ENCODE data around the gene DENND2A.
"Not testable (repeated sequence)": the region's sequence is repeated elsewhere in the genome, so short reads cannot be mapped to it uniquely, and the experiment has no call there.

The DENND2A gene

GRCh38 chr7:140674356-140674800 lies 33.8 kb upstream of the DENND2A start:
- DNase-seq (ENCODE audit: low spot score): no peak
- no peak for FAIRE-seq

GRCh38 chr7:140673774-140674155 lies 33.2 kb upstream of the DENND2A start:
- FAIRE-seq: no peak

DNA sequence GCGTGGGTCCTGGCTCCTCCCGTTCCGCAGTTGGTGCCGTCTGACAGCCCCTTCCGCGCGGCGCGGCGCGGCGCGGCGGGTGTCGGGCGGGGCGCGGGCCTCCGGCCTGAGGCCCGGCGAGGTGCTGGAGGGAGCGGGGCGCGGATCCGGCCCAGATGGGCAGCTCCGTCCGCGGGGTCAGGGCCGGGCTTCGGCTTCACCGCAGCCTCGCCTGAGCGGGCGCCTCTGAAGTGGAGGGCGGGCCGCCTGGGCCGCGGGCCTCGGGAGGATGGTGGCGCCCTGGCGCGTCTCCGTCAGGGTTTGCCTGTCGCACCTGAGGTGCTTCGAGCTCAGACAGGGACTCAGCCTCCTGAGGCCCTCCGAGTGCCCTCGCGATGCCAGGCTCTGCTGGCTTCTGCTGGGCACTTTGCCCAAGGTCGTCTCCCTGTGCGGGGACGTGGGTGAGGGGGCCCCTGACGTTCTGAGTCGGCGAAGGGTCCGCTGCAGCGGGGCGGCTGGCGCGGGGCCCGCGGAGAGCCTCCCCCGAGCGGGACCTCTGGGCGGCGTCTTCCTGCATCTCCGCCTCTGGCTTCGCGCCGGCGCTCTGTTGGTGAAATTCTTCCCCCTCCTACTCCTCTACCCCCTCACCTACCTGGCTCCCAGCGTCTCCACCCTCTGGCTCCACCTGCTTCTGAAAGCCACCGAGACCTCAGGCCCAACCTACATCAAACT lies 32.6 kb upstream of the DENND2A start:
- FAIRE-seq (no peak), DNase-seq (ENCODE audit: low spot score) (peak; percentile 63)

More at GRCh38 chr7:140673774-140674155, 33.2 kb upstream of the DENND2A start:
- no peak for DNase-seq (ENCODE audit: low spot score)

DNA sequence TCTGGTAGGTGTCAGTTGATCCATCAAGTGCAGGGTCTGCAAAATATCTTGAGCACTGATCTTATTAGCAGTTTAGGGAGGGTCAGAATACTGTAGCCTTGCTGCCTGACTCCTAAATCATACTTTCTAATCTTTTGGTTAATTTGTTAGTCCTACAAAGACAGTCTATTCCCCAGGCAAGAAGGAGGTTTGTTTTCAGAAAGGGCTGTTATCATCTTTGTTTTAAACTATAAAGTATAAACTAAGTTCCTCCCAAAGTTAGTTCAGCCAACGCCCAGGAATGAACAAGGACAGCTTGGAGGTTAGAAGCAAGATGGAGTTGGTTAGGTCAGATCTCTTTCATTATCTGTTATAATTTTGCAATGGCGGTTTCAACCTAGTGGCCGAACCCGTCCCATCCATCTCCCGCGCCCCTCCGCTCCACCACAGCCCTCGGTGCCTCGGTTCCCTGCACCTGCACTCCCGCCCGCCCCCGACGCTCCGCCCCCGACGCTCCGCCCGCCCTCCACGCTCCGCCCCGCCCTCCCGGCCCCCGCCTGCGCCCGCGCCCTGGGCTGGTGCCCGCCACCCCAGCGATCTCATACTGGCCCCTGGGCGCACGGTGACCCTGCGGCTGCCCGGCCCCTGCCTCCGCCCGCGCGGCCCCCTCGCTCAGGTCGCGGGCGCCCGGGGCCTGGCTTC lies 31.9 kb upstream of the DENND2A start, which contains the start of gene ADCK2:
Gene ADCK2 (plus strand): TSS at position 564 of the 681 bp plus-strand sequence. CDS start 386 bp downstream, outside the sequence.
- FAIRE-seq (no peak), DNase-seq (ENCODE audit: low spot score) (peak; percentile 87)

- no peak for DNase-seq (ENCODE audit: low spot score)
- no peak for FAIRE-seq
Observed at GRCh38 chr7:140671966-140672365, 31.4 kb upstream of the DENND2A start.

DNA sequence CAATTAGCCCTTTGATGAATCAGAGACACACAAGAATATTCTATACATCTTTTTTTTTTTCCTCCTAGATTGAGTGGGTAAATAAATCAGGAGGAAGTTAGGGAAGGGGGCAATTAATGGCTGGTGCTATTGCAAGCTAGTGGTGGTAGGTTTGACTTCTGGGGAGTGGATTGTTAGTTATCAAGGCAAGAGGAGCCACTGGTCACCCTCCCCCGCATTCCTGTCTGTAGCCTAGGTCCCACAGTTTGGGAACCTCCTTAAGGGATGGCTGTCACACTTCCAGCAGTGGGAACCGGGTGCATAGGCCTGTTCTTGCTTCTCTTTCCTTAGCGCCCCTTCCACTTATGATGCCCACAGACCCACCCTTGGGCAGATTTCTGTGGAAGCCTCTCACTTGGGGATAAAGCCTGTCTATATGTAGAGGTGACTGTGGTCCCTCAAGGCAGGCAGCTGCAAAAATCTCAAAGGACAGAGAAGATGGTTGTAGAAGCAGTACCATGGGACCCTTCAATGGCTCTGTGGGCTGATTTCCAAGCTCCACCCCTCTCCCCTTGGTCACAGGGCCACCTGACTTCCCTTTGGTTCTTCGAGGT lies 29.8 kb upstream of the DENND2A start:
- no peak for FAIRE-seq
- DNase-seq (ENCODE audit: low spot score): no peak

GRCh38 chr7:140669862-140670261 lies 29.2 kb upstream of the DENND2A start:
- not testable (repeated sequence) for DNase-seq (ENCODE audit: low spot score); FAIRE-seq

DNA sequence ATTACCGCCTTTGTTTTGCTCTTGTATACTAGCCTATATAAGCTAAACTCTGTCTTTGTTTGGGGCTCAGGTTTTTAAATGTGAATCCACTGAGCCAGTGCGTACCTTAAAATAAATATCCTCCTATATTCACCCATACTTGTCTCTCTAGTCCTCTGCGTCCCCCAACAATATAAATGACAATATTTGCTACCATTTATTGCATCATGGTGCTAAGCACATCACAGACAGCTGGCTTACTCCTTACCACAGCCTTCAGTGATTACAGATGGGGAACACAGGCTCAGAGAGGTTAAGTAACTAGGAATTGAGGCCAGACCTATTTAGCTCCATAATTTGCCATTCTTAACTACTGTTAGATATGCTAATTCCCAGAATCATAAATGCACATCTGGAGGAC lies 28.7 kb upstream of the DENND2A start:
- DNase-seq (ENCODE audit: low spot score) (no peak), FAIRE-seq (no peak)

DNA sequence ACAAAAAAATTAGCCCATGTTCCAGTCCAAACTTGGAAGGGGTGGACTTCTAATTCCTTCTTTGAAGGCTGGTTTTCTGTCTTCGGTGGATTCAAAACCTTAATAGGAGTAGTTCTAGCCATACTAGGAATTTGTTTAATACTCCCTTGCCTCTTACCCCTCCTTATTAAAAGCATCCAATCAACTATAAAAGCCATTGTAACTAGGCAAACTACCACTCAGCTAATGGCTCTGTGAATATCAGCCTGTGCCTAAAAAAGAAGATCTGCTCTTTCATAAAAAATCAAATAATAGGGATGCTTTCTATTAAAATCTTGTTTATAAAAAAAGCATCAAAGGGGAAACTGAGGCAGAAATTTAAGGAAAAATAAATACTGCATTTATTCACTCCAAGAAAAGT lies 28.0 kb upstream of the DENND2A start:
- no peak for FAIRE-seq
- no peak for DNase-seq (ENCODE audit: low spot score)

- FAIRE-seq: no peak
- no peak for DNase-seq (ENCODE audit: low spot score)
Observed at GRCh38 chr7:140667476-140667875, 26.9 kb upstream of the DENND2A start.

GRCh38 chr7:140662938-140663337 lies 22.3 kb upstream of the DENND2A start:
- DNase-seq (ENCODE audit: low spot score); FAIRE-seq: not testable (repeated sequence)

DNA sequence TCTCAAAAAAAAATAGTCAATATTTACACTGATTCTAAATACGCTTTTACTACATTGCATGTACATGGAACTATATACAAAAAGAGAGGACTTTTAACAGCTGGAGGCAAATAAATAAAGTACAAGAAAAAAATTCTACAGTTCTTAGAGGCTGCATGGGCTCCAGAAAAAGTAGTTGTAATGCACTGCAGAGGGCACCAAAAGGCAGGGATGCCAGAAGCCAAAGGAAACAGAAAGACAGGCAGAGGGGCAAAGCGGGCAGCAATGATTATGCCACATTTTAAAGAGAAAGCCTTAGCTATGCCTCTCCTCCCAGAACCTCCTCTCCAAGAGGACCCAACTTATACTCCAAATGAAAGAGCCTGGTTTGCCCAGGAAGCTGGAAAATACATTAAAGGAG lies 20.5 kb upstream of the DENND2A start:
- DNase-seq (ENCODE audit: low spot score) (no peak), FAIRE-seq (no peak)

- FAIRE-seq: no peak
- no peak for DNase-seq (ENCODE audit: low spot score)
Observed at GRCh38 chr7:140659856-140660255, 19.2 kb upstream of the DENND2A start.

DNA sequence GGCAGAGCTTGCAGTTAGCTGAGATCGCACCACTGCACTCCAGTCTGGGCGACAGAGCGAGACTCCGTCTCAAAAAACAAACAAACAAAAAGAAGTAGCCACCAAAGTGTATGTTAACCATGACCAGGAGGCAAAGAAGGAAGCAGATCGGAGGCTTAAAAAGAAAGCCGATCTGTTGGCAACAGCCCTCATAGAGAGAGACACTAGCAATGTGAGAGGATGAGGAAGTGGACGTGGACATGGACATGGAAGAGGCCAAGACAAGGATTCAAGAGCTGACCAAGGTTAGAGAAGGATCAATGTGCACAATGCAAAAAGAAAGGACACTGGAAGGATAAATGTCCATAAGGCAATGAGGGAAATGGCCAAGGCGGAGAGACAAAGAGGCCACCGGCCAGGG lies 17.3 kb upstream of the DENND2A start:
- no peak for DNase-seq (ENCODE audit: low spot score)
- FAIRE-seq: no peak

GRCh38 chr7:140656548-140657515 lies 16.2 kb upstream of the DENND2A start:
- DNase-seq (ENCODE audit: low spot score) (no peak), FAIRE-seq (no peak)

DNA sequence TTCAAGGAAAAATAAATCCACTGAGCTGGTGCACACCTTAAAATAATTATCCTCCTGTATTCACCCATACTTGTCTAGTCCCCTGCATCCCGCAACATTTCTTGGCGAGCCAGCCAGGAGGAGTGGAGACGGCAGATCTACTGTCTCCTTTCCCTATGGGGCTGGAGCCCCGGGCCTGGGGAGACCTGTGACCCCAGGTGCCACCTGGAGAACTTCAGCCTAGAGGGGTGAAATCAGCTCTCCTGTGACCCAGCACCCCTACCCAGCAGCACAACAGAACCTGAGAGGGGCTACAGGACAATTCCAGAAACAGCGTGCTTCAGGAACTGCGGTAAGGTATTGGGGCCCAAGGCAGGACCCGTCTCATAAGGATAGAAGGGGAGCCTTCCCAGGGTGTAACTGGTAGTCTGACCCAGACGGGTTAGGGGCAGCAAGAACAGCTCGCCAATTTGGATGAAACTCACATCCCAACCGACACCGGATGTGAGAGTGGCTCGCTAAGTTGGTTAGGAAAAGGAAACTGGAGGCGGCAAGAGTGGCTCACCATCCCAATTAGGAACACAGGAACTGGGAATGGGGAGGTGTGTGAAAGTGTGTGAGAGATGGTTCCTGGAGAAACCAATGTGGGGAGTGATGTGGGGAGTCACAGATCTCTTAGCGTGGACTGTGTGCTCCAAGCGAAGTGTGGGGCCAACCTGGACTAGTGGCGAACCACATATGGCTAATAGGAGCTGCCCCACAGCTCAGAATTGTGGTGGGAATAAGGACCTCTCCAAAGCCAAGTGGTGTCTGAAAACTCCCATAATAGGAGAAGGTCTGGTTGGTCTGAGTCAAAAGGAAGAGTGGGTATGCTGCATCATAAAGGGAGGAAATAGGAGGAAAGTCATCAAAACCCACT lies 15.1 kb upstream of the DENND2A start:
- FAIRE-seq: no peak
- DNase-seq (ENCODE audit: low spot score): no peak

GRCh38 chr7:140654661-140655060 lies 14.0 kb upstream of the DENND2A start:
- DNase-seq (ENCODE audit: low spot score): no peak
- no peak for FAIRE-seq

DNA sequence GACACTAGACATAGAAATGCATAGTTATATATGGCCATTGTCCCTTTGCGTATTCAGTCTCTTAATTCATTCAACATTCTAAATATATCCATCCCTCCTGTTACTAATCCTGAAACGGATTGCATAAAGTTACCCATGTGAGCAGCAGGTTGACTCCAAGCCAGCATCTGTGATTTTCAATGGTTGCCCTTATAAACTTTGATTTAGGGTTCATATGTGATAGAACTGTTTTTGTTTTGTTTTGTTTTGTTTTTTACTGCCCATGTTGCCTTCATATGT lies 13.4 kb upstream of the DENND2A start:
- no peak for FAIRE-seq
- no peak for DNase-seq (ENCODE audit: low spot score)

- FAIRE-seq: no peak
- peak; percentile 64 for DNase-seq (ENCODE audit: low spot score)
Observed at GRCh38 chr7:140653319-140654108, 12.9 kb upstream of the DENND2A start.

DNA sequence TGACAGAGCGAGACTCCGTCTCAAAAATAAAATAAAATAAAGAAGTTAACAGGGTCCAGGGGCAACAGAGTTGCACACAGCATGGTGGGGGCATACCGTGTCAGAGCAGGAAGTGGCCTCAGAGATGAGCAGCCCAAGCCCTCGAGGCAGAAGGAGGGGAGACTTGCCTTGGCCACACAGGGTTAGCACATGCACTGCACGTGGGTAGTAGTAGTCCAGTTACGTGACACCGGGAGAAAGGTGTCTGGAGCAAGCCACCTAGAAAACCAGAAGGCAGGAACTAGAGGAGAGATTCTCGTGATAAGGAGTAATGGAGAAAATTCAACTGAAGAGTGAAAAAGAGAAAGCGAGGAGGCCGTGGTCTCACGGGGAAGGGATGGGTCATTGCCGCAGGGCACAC lies 9.8 kb upstream of the DENND2A start:
- DNase-seq (ENCODE audit: low spot score) (no peak), FAIRE-seq (no peak)
